Endothelial cell (in vitro differentiated cells): ENCODE measurements around the gene MYOZ1. TPM values are rescaled to one million over a fixed set of nuclear protein-coding genes. Genes with fewer than 3 reads are reported as not detected.

Experiments
- DNase-seq: peaks from one replicate; pipeline ENCODE4 v3.0.0; 2021; ENCODE audit warnings: low spot score
- H3K27ac Mint-ChIP-seq: one replicate; pipeline ENCODE4 v1.8.0; 2021; ENCODE audit warnings: mixed read lengths, inconsistent platforms; ENCODE audit not compliant: unreplicated experiment
- H3K27me3 Mint-ChIP-seq: one replicate; pipeline ENCODE4 v1.8.0; 2021; ENCODE audit warnings: mild to moderate bottlenecking, moderate library complexity, mixed read lengths, inconsistent platforms; ENCODE audit not compliant: unreplicated experiment
- H3K36me3 Mint-ChIP-seq: one replicate; pipeline ENCODE4 v1.8.0; 2021; ENCODE audit warnings: mild to moderate bottlenecking, low read depth, mixed read lengths, inconsistent platforms; ENCODE audit not compliant: unreplicated experiment
- H3K4me1 Mint-ChIP-seq: one replicate; pipeline ENCODE4 v1.8.0; 2021; ENCODE audit warnings: mild to moderate bottlenecking, mixed read lengths, inconsistent platforms; ENCODE audit not compliant: unreplicated experiment
- H3K4me3 Mint-ChIP-seq: one replicate; pipeline ENCODE4 v1.8.0; 2021; ENCODE audit warnings: mild to moderate bottlenecking, mixed read lengths, inconsistent platforms; ENCODE audit not compliant: unreplicated experiment
- H3K9me3 Mint-ChIP-seq: one replicate; pipeline ENCODE4 v1.8.0; 2021; ENCODE audit warnings: mixed read lengths, inconsistent platforms; ENCODE audit not compliant: unreplicated experiment
- CTCF ChIP-seq: fragments of 200-600 bp; sonication (generic); IDR thresholded peaks from one replicate; pipeline ENCODE4 v1.5.0; 2021; ENCODE audit warnings: antibody characterized with exemption; ENCODE audit not compliant: unreplicated experiment
- total RNA-seq: library from RNA; stranded (reverse); fragmentation: NEBNext Ultra II Directional; extraction: Animal tissue kit (Norgen Biotek cat#: 25700); gene quantifications from one replicate; pipeline ENCODE4 v1.2.1, GENCODE V29; 2021; ENCODE audit not compliant: unreplicated experiment

Gene MYOZ1
- total RNA-seq, 1 donor from 2014 or later: 4.0 TPM

DNA sequence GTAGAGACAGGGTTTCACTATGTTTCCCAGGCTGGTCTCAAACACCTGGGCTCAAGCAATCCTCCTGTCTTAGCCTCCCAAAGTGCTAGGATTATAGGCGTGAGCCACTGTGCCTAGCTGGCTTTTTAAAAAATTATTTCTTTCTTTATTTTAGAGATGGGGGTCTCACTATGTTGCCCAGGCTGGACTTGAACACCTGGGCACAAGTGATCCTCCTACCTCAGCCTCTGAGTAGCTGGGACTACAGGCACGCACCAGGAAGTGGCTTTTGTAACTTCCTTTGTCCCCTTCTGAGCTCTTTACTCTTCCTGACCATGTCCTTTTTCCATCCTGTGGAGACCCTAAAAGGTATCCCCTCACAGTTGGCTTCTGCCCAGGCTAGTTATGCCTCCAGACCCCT lies 2.1 kb upstream of the MYOZ1 start:
- Mint-ChIP-seq H3K4me1 (peaks cover 27% of the 10 kb centered on the region), H3K9me3 (no peaks in the 10 kb centered on the region), H3K4me3 (no peak overlapping the region), H3K27me3 (peaks cover 14% of the 10 kb centered on the region), H3K27ac (no peak overlapping the region), H3K36me3 (peaks cover 4% of the 10 kb centered on the region)
- DNase-seq: no peak
- no peak for TF ChIP-seq CTCF

GRCh38 chr10:73639286-73639685 lies 2.0 kb downstream of the MYOZ1 start:
- Mint-ChIP-seq H3K4me1 (peaks cover 10% of the 10 kb centered on the region), H3K27me3 (peaks cover 7% of the 10 kb centered on the region), H3K4me3 (no peak overlapping the region), H3K27ac (no peak overlapping the region), H3K36me3 (peaks cover 4% of the 10 kb centered on the region), H3K9me3 (no peaks in the 10 kb centered on the region)
- DNase-seq: no peak
- no peak for TF ChIP-seq CTCF

DNA sequence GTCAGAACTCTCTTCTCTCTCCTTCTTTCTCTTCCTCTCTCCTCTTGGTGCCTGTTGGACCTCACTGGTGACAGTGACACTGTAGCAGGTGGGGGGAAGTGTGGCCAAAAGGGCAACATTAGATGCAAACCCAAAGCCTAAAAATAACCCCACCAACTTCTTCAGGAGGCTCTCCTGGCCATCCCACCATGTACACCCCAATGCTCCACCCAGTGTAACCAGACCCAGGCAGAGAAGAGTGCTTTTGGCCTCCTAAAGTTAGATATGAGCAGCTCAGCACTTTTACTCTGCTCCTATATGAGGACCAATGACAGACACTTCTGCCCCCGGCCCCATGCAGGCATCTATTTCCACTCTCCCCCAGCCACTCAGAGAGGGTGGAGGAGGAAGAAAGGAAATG lies 5.5 kb downstream of the MYOZ1 start:
- DNase-seq: no peak
- Mint-ChIP-seq H3K27ac (no peak overlapping the region), H3K27me3 (peaks cover 7% of the 10 kb centered on the region), H3K36me3 (no peaks in the 10 kb centered on the region), H3K4me1 (peaks cover 2% of the 10 kb centered on the region), H3K9me3 (no peaks in the 10 kb centered on the region), H3K4me3 (no peak overlapping the region)
- TF ChIP-seq CTCF: no peak

DNA sequence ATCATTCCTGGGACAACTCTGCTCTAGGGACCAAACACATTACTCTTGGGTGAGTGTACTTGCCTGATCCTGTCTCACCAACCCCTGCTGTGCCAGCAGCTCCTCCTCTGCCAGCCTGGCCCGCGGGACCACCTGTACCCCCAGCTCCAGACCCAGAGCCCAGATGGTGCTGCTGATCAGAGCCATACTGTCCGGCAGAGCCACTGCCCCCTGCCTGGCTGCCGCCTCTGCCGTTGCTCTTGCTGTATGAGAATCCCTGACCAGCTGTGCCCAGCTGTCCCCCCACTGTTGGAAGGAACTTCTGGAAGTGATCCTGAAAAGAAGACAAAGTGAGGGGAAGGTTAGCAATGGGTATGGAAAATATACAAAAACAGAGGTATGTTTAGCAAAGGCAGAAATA lies 6.9 kb downstream of the MYOZ1 start:
- H3K36me3 Mint-ChIP-seq: no peaks in the 10 kb centered on the region
- TF ChIP-seq CTCF: no peak
- H3K27ac Mint-ChIP-seq: no peak overlapping the region
- H3K4me3 Mint-ChIP-seq: no peak overlapping the region
- no peaks in the 10 kb centered on the region for H3K9me3 Mint-ChIP-seq
- peaks cover 6% of the 10 kb centered on the region for H3K27me3 Mint-ChIP-seq
- peaks cover 2% of the 10 kb centered on the region for H3K4me1 Mint-ChIP-seq
- DNase-seq: no peak

- DNase-seq: no peak
- Mint-ChIP-seq H3K9me3 (no peaks in the 10 kb centered on the region), H3K4me1 (peaks cover 8% of the 10 kb centered on the region), H3K27me3 (peaks cover 9% of the 10 kb centered on the region), H3K36me3 (no peaks in the 10 kb centered on the region), H3K4me3 (no peak overlapping the region), H3K27ac (no peak overlapping the region)
- TF ChIP-seq CTCF: no peak
Measured at GRCh38 chr10:73629165-73629564, 12.1 kb downstream of the MYOZ1 start.
